ENCODE data around the gene DEFB113. TPM values are rescaled to one million over a fixed set of nuclear protein-coding genes. Genes with fewer than 3 reads are reported as not detected.

Gene DEFB113
- total RNA-seq, 1 donor from 2014 or later = not detected

GRCh38 chr6:49923826-49924225 lies 45.6 kb downstream of the DEFB113 start:
- Histone ChIP-seq H3K27me3 (ENCODE audit: low read depth) (no peaks in the 10 kb centered on the region), H3K27ac (replicated peaks) (no peak overlapping the region), H3K9me3 (replicated peaks) (no peaks in the 10 kb centered on the region), H3K36me3 (no peaks in the 10 kb centered on the region), H3K4me1 (no peaks in the 10 kb centered on the region), H3K4me3 (no peak overlapping the region)
- TF ChIP-seq CTCF (IDR thresholded peaks at IDR 0.05; ENCODE audit: borderline replicate concordance) = no peak
- DNase-seq = no peak
- intact Hi-C loops (cut with micrococcal nuclease) = no loop called here

- Histone ChIP-seq H3K4me1 (peaks cover 3% of the 10 kb centered on the region), H3K4me3 (no peak overlapping the region), H3K9me3 (replicated peaks) (no peaks in the 10 kb centered on the region), H3K27me3 (ENCODE audit: low read depth) (no peaks in the 10 kb centered on the region), H3K27ac (replicated peaks) (no peak overlapping the region), H3K36me3 (no peaks in the 10 kb centered on the region)
- TF ChIP-seq CTCF (IDR thresholded peaks at IDR 0.05; ENCODE audit: borderline replicate concordance) = no peak
- intact Hi-C loops (cut with micrococcal nuclease) = no loop called here
- DNase-seq = no peak
These were observed 49.3 kb downstream of the DEFB113 start for GRCh38 chr6:49919935-49920644.

GRCh38 chr6:49919261-49919660 lies 50.2 kb downstream of the DEFB113 start:
- intact Hi-C loops (cut with micrococcal nuclease) = no loop called here
- H3K27ac ChIP-seq (replicated peaks) = no peak overlapping the region
- no peak overlapping the region for H3K4me3 ChIP-seq
- no peak for TF ChIP-seq CTCF (IDR thresholded peaks at IDR 0.05; ENCODE audit: borderline replicate concordance)
- peaks cover 10% of the 10 kb centered on the region for H3K4me1 ChIP-seq
- DNase-seq = no peak
- no peaks in the 10 kb centered on the region for H3K9me3 ChIP-seq (replicated peaks)
- H3K27me3 ChIP-seq (ENCODE audit: low read depth) = no peaks in the 10 kb centered on the region
- H3K36me3 ChIP-seq = no peaks in the 10 kb centered on the region

GRCh38 chr6:49918787-49919186 lies 50.6 kb downstream of the DEFB113 start:
- peaks cover 10% of the 10 kb centered on the region for H3K4me1 ChIP-seq
- TF ChIP-seq CTCF (IDR thresholded peaks at IDR 0.05; ENCODE audit: borderline replicate concordance) = no peak
- H3K27ac ChIP-seq (replicated peaks) = no peak overlapping the region
- no peaks in the 10 kb centered on the region for H3K36me3 ChIP-seq
- DNase-seq = no peak
- no peaks in the 10 kb centered on the region for H3K9me3 ChIP-seq (replicated peaks)
- intact Hi-C loops (cut with micrococcal nuclease) = no loop called here
- H3K4me3 ChIP-seq = no peak overlapping the region
- no peaks in the 10 kb centered on the region for H3K27me3 ChIP-seq (ENCODE audit: low read depth)

Other genes with a start within 250 kb of the DEFB113 start
- not detected for gene CRISP3, start 225.2 kb downstream of the DEFB113 start, total RNA-seq
- gene PGK2, start 182.3 kb downstream of the DEFB113 start, total RNA-seq = not detected
- not detected for gene CRISP1, start 103.1 kb downstream of the DEFB113 start, total RNA-seq
- not detected for gene DEFB114, start 5.5 kb downstream of the DEFB113 start, total RNA-seq
- not detected for gene DEFB110, start 52.4 kb upstream of the DEFB113 start, total RNA-seq
- not detected for gene DEFB112, start 80.3 kb upstream of the DEFB113 start, total RNA-seq